ENCODE measurements around the gene ZXDC. TPM values are rescaled to one million over a fixed set of nuclear protein-coding genes. Genes with fewer than 3 reads are reported as not detected.

ZXDC gene
- total RNA-seq, 1 donor from 2014 or later, result 36.8 TPM

DNA sequence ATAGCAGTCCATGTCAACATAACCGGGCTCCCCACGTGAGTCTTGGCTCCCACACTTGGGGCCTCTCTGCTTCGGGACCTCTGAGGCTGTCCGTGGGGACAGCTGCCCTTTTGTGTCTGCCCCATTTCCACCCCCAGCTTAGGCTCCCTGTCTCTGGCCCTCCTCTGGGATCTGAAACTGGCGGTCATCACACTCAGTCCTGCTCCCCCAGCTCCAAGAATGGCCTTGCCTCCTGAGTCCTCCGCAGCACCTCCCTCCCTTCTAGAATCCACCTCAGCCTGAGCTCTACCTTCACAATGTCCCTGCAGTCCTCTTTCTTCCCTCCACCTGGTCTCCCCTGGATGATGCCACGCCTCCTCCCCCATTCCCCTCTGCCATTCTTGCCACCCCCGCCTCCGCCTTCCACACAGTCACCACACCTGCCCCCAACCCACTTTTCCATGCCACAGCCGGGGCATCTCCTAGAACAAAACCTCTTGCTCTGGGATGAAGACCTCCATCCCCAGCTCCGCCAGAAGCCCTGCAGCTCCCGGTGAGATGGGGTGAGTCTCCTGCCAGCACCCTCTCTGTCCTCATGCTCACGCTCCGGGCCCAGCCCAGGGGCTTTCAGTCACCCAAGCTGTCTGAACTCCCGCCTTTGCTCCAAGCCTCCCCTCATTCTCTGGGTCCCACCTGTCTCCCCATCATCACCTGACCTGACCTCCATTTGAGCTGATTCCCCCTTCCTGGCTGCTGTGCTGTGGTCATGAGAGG, 7.0 kb upstream of the ZXDC start:
- peaks cover 13% of the 10 kb centered on the region for H3K4me1 ChIP-seq
- intact Hi-C loops (cut with DNase I), result no loop called here

DNA sequence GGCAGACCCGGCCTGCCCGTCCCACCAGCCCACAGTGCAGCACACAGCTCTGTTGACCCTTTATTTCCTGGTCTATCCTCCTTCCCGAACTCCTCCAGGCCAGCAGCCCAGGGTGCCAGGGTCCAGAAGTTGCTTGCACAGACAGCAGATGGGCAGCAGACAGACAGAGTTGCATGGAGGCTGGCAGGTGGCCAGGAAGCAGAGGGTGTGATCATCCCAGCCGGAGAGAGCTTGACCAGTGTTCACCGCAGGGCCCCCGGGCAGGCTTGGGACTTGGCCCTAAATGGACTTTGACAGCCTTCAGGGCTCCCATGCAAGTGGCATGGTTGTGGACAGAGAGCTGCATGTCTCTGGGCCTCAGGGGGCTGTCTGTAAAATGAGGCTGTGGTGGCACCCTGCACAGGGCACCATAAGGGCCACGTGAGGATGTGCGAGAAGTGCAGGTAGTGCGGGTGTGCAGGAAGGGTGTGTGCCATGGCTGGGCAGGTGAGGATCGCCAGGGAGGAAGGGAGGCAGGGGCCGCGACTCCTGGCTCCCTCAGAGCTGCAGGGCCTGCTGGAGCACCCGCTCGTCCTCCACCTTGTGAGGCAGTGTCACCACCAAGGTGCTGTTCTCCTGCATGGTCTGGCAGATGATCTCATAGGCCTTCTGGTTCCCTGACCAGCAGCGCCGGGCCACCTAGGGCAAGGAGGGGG, 6.3 kb upstream of the ZXDC start:
- no peak overlapping the region for H3K4me3 ChIP-seq
- H3K4me1 ChIP-seq, result peaks cover 7% of the 10 kb centered on the region
- intact Hi-C loops (cut with DNase I), result no loop called here
- no peaks in the 10 kb centered on the region for H3K36me3 ChIP-seq
- H3K27ac ChIP-seq, result no peak overlapping the region
- TF ChIP-seq POLR2A (IDR thresholded peaks at IDR 0.05) (no peak), POLR2AphosphoS5 (IDR thresholded peaks at IDR 0.05; ENCODE audit: insufficient read depth in 1 of 2, low read depth in 1 of 2) (no peak)
- TF ChIP-seq, protein P1, sequence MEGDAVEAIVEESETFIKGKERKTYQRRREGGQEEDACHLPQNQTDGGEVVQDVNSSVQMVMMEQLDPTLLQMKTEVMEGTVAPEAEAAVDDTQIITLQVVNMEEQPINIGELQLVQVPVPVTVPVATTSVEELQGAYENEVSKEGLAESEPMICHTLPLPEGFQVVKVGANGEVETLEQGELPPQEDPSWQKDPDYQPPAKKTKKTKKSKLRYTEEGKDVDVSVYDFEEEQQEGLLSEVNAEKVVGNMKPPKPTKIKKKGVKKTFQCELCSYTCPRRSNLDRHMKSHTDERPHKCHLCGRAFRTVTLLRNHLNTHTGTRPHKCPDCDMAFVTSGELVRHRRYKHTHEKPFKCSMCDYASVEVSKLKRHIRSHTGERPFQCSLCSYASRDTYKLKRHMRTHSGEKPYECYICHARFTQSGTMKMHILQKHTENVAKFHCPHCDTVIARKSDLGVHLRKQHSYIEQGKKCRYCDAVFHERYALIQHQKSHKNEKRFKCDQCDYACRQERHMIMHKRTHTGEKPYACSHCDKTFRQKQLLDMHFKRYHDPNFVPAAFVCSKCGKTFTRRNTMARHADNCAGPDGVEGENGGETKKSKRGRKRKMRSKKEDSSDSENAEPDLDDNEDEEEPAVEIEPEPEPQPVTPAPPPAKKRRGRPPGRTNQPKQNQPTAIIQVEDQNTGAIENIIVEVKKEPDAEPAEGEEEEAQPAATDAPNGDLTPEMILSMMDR (IDR thresholded peaks at IDR 0.05), result no peak
- no peaks in the 10 kb centered on the region for H3K9me3 ChIP-seq
- no peak for DNase-seq (ENCODE audit: extremely low spot score in 2 of 2)
- H3K27me3 ChIP-seq, result no peaks in the 10 kb centered on the region

More for the DNA sequence above, 7.0 kb upstream of the ZXDC start:
- Histone ChIP-seq H3K4me3 (no peak overlapping the region), H3K27me3 (no peaks in the 10 kb centered on the region), H3K36me3 (no peaks in the 10 kb centered on the region), H3K27ac (no peak overlapping the region), H3K9me3 (no peaks in the 10 kb centered on the region)
- DNase-seq (ENCODE audit: extremely low spot score in 2 of 2), result no peak
- TF ChIP-seq, protein P1 (IDR thresholded peaks at IDR 0.05), result no peak
- no peak for TF ChIP-seq POLR2AphosphoS5 (IDR thresholded peaks at IDR 0.05; ENCODE audit: insufficient read depth in 1 of 2, low read depth in 1 of 2)
- no peak for TF ChIP-seq POLR2A (IDR thresholded peaks at IDR 0.05)

DNA sequence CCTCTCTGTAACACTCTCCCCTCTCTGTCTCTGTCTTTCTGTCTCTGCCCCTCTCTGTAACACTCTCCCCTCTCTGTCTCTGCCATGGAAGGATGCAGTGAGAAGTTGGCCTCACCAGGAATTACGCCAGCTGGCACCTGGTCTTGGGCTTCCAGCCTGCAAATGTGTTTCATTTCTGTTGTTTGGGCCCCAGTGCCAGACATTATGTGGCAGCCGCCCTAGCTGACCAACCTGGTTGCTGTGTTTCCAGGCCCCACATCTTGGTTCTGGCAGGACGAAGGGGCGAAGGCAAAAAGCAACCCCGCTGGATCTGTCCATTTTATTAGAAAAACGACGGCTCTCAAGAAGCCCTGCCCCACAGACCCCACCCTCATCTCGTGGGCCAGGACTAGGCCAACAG, 5.2 kb upstream of the ZXDC start:
- H3K36me3 ChIP-seq, result no peaks in the 10 kb centered on the region
- no peak overlapping the region for H3K27ac ChIP-seq
- no peaks in the 10 kb centered on the region for H3K27me3 ChIP-seq
- H3K4me3 ChIP-seq, result no peak overlapping the region
- DNase-seq (ENCODE audit: extremely low spot score in 2 of 2), result no peak
- peaks cover 8% of the 10 kb centered on the region for H3K4me1 ChIP-seq
- intact Hi-C loops (cut with DNase I), result no loop called here
- no peak for TF ChIP-seq POLR2A (IDR thresholded peaks at IDR 0.05)
- no peaks in the 10 kb centered on the region for H3K9me3 ChIP-seq

DNA sequence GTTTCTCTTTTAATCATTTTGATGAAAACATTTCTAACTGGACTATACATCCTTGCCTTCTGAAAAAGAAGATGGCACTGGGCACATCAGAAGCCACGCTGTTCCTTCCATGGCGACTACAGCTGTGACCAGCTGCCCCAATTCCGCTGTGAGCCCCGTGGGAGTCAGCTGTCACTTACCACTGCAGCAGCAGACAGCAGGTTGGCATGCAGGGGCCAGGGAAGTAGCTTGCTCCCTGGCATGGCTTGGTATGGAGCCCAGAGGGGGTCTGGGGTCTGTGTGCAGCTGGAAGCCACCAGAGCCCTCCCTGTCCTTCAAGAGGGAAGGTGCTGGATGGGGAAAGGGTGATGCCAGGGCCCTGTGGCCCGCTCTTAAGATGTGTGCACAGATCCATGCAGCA, 4.5 kb upstream of the ZXDC start:
- intact Hi-C loops (cut with DNase I), result no loop called here
- no peak for DNase-seq (ENCODE audit: extremely low spot score in 2 of 2)

DNA sequence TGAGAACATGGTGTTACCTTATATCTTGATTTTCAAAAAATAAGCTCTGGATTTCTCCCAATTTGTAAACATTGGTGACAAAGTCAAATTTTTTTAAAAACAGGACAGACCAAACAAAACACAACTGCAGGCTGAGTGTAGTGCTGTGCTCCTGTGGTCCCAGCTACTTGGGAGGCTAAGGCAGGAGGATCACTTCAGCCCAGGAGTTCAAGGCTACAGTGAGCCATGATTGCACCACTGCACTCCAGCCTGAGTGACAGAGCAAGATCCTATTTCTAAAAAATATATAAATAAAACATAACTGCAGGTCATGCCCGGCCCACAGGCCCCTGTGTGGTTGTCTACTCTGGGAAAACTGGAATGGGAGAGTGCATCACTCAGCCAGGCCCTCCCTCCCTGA, 4.0 kb upstream of the ZXDC start:
- Histone ChIP-seq H3K36me3 (no peaks in the 10 kb centered on the region), H3K4me1 (peaks cover 11% of the 10 kb centered on the region), H3K27ac (no peak overlapping the region), H3K4me3 (no peak overlapping the region), H3K9me3 (no peaks in the 10 kb centered on the region), H3K27me3 (no peaks in the 10 kb centered on the region)
- DNase-seq (ENCODE audit: extremely low spot score in 2 of 2), result no peak
- TF ChIP-seq POLR2AphosphoS5 (IDR thresholded peaks at IDR 0.05; ENCODE audit: insufficient read depth in 1 of 2, low read depth in 1 of 2), result no peak
- TF ChIP-seq, protein P1 (IDR thresholded peaks at IDR 0.05), result no peak
- TF ChIP-seq POLR2A (IDR thresholded peaks at IDR 0.05), result no peak
- intact Hi-C loops (cut with DNase I), result loop anchor here (10.0 kb wide), 1 partner anchor 125 kb away; the partner anchor contains the start of gene KLF15

More for the DNA sequence above, 4.5 kb upstream of the ZXDC start:
- H3K27ac ChIP-seq, result no peak overlapping the region
- TF ChIP-seq POLR2A (IDR thresholded peaks at IDR 0.05) (no peak), POLR2AphosphoS5 (IDR thresholded peaks at IDR 0.05; ENCODE audit: insufficient read depth in 1 of 2, low read depth in 1 of 2) (no peak)
- TF ChIP-seq, protein P1 (IDR thresholded peaks at IDR 0.05), result no peak
- H3K4me3 ChIP-seq, result no peak overlapping the region
- no peaks in the 10 kb centered on the region for H3K27me3 ChIP-seq
- H3K9me3 ChIP-seq, result no peaks in the 10 kb centered on the region
- no peaks in the 10 kb centered on the region for H3K36me3 ChIP-seq
- H3K4me1 ChIP-seq, result peaks cover 8% of the 10 kb centered on the region
